Measurements from ENCODE around the gene APRT. TPM values are rescaled to one million over a fixed set of nuclear protein-coding genes. Genes with fewer than 3 reads are reported as not detected.

Gene APRT
- total and polyA plus RNA-seq, 9 donors, result 61.2 to 83.0 (median 65.9) TPM

DNA sequence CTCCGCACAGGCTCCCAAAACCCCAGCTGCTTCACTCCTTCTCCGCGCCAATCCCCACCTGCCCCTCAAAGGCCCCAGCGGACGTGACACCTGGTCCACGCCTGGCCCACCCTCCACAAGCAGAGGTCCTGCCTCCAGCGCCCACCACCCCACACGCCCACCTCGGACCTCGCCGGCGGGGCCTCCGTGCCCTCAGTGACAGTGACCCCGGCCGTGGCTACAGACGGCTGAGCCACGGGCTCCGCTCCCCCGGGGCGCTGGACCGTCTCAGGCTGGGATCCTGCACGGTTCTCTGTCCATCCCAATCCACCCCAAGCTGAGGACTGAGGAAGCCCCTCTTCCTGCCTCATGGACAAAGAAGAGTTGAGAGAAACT, 51.8 kb downstream of the APRT start:
- 89% methylated on average over 18 of the region's 22 CpGs for WGBS (ENCODE audit: insufficient coverage)
- no peak for DNase-seq
- Histone ChIP-seq H3K27me3 (ENCODE audit: control insufficient read depth, insufficient read depth, low read length) (peaks cover 7% of the 10 kb centered on the region), H3K4me1 (ENCODE audit: control insufficient read depth, insufficient read depth, low read length) (peaks cover 18% of the 10 kb centered on the region), H3K9me3 (replicated peaks; ENCODE audit: control insufficient read depth, low read depth, low read length) (no peaks in the 10 kb centered on the region), H3K27ac (ENCODE audit: low read length) (no peak overlapping the region), H3K4me3 (ENCODE audit: low read length) (no peak overlapping the region), H3K36me3 (ENCODE audit: control insufficient read depth, insufficient read depth, low read length) (peaks cover 13% of the 10 kb centered on the region)

Other genes with a start within 250 kb of the APRT start
- 9.2 TPM for gene ZC3H18, start 241.5 kb downstream of the APRT start, total RNA-seq
- gene ZC3H18, start 241.5 kb downstream of the APRT start, polyA plus RNA-seq (ENCODE audit: insufficient read depth in 1 of 8, insufficient read length in 8 of 8, low replicate concordance in 1 of 8), result 10 to 100 TPM; 25.8 to 34.8 (median 31.5) TPM
- not detected for gene IL17C, start 173.4 kb downstream of the APRT start, total RNA-seq
- gene IL17C, start 173.4 kb downstream of the APRT start, polyA plus RNA-seq (ENCODE audit: insufficient read depth in 1 of 8, insufficient read length in 8 of 8, low replicate concordance in 1 of 8), result not detected
- gene CYBA, start 160.9 kb downstream of the APRT start, total RNA-seq, result 67.0 TPM
- gene CYBA, start 160.9 kb downstream of the APRT start, polyA plus RNA-seq (ENCODE audit: insufficient read depth in 1 of 8, insufficient read length in 8 of 8, low replicate concordance in 1 of 8), result 10 to 100 TPM; 41.9 to 69.3 (median 49.0) TPM
- 27.9 TPM for gene MVD, start 148.8 kb downstream of the APRT start, total RNA-seq
- gene MVD, start 148.8 kb downstream of the APRT start, polyA plus RNA-seq (ENCODE audit: insufficient read depth in 1 of 8, insufficient read length in 8 of 8, low replicate concordance in 1 of 8), result 10 to 100 TPM; 26.9 to 45.2 (median 35.5) TPM
- gene SNAI3, start 125.4 kb downstream of the APRT start, total RNA-seq, result 7.0 TPM
- 10 to 100 TPM in 1 of 8 donors, 1 to 10 TPM in 7; 3.8 to 11.8 (median 7.4) TPM for gene SNAI3, start 125.4 kb downstream of the APRT start, polyA plus RNA-seq (ENCODE audit: insufficient read depth in 1 of 8, insufficient read length in 8 of 8, low replicate concordance in 1 of 8)
- 17.6 TPM for gene RNF166, start 105.5 kb downstream of the APRT start, total RNA-seq
- 10 to 100 TPM; 13.9 to 21.8 (median 18.4) TPM for gene RNF166, start 105.5 kb downstream of the APRT start, polyA plus RNA-seq (ENCODE audit: insufficient read depth in 1 of 8, insufficient read length in 8 of 8, low replicate concordance in 1 of 8)
- gene CTU2, start 105.4 kb downstream of the APRT start, total RNA-seq, result 9.5 TPM
- gene CTU2, start 105.4 kb downstream of the APRT start, polyA plus RNA-seq (ENCODE audit: insufficient read depth in 1 of 8, insufficient read length in 8 of 8, low replicate concordance in 1 of 8), result 10 to 100 TPM; 12.2 to 17.0 (median 13.5) TPM
- gene PIEZO1, start 26.7 kb downstream of the APRT start, total RNA-seq, result 49.3 TPM
- gene PIEZO1, start 26.7 kb downstream of the APRT start, polyA plus RNA-seq (ENCODE audit: insufficient read depth in 1 of 8, insufficient read length in 8 of 8, low replicate concordance in 1 of 8), result 10 to 100 TPM; 48.6 to 75.6 (median 63.6) TPM
- gene CDT1, start 8.1 kb downstream of the APRT start, total RNA-seq, result 2.7 TPM
- 10 to 100 TPM in 7 of 8 donors, 1 to 10 TPM in 1; 7.6 to 17.3 (median 14.1) TPM for gene CDT1, start 8.1 kb downstream of the APRT start, polyA plus RNA-seq (ENCODE audit: insufficient read depth in 1 of 8, insufficient read length in 8 of 8, low replicate concordance in 1 of 8)
- gene GALNS, start 45.0 kb upstream of the APRT start, total RNA-seq, result 9.8 TPM
- 10 to 100 TPM; 15.0 to 28.5 (median 21.0) TPM for gene GALNS, start 45.0 kb upstream of the APRT start, polyA plus RNA-seq (ENCODE audit: insufficient read depth in 1 of 8, insufficient read length in 8 of 8, low replicate concordance in 1 of 8)
- 52.1 TPM for gene TRAPPC2L, start 45.2 kb upstream of the APRT start, total RNA-seq
- gene TRAPPC2L, start 45.2 kb upstream of the APRT start, polyA plus RNA-seq (ENCODE audit: insufficient read depth in 1 of 8, insufficient read length in 8 of 8, low replicate concordance in 1 of 8), result 10 to 100 TPM; 47.6 to 67.5 (median 52.2) TPM
- gene PABPN1L, start 54.7 kb upstream of the APRT start, total RNA-seq, result 0.04 TPM
- gene PABPN1L, start 54.7 kb upstream of the APRT start, polyA plus RNA-seq (ENCODE audit: insufficient read depth in 1 of 8, insufficient read length in 8 of 8, low replicate concordance in 1 of 8), result under 1 TPM in 5 of 8 donors, not detected in 3; 0.12 to 0.39 (median 0.15) TPM
- gene CBFA2T3, start 165.3 kb upstream of the APRT start, total RNA-seq, result 3.8 TPM
- 10 to 100 TPM; 13.2 to 23.0 (median 18.6) TPM for gene CBFA2T3, start 165.3 kb upstream of the APRT start, polyA plus RNA-seq (ENCODE audit: insufficient read depth in 1 of 8, insufficient read length in 8 of 8, low replicate concordance in 1 of 8)